ENCODE measurements around the gene PCDHGB3.
A peak's percentile ranks its signal among the peaks of the same experiment; 100 is the strongest.

- TF ChIP-seq CTCF (IDR thresholded peaks at IDR 0.05 in 4 of 5, conservative IDR thresholded peaks at IDR 0.05 in 1 of 5) (peak in 2 of 5 experiments; percentile 14 to 38), POLR2A (IDR thresholded peaks at IDR 0.05) (no peak)
These were observed 28.6 kb downstream of the PCDHGB3 start for GRCh38 chr5:141398608-141399007.

Measured in gastrocnemius medialis (tissue), 4 donors.